AG09309 (cell line): Measurements from ENCODE around the gene EFTUD2.

Source experiments
- DNase-seq: peaks from one replicate; pipeline ENCODE4 v3.0.0-alpha.2; 2010; ENCODE audit warnings: low read depth
- H3K4me3 ChIP-seq: 2 replicates; pipeline ENCODE4 v1.5.1; 2011; ENCODE audit warnings: mild to moderate bottlenecking, low read depth, low read length, moderate library complexity; ENCODE audit not compliant: control insufficient read depth
- TF ChIP-seq, protein P1 (sequence below): IDR thresholded peaks from 2 replicates; pipeline ENCODE4 v1.5.1; 2011; ENCODE audit warnings: mild to moderate bottlenecking, low read depth, low read length, inconsistent platforms; ENCODE audit not compliant: insufficient read depth, control insufficient read depth; ENCODE audit errors: missing control alignments

Gene EFTUD2

DNA sequence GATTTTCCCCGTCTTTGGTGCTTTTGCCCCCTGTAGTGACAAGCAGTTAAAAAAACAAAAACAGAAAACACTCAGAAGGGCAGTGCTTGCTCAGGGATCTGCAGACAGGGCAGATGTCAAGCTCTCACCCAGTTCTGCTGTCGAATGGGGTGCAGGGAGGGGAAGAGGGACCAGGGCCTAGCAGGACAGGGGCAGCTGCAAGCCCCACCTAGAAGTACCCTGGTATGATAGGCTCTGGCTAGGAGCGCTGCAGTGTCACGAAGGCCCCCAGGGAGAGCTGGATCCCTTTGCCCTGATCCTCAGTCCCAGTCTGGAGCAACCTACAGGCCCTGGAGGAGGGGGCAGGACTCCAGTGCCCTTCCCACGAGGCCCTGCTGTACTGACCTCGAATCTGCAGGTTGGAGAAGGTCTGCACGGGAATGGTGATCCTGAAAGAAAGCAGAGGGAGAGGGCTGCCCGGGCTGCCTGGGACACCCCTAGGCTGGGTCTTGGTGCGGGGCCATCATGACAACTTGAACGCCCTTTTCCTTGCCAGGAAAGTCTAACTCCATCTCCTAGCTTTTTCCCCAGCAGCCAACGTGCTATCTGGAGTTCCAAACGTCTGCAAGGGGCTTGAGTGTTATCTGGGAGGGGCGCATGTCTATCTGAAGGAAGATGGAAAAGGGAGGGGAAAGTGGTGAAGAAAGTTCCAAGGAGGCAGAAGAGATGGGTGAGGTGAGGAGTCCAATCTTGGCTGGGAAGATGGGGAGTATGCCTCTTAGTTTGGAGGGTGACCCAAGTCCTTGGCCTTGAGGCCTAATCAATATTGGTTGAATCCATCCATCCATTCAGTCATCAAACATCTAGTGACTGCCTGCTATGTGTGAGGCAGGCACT lies 11.2 kb upstream of the EFTUD2 start:
- DNase-seq: no peak
- TF ChIP-seq, protein P1, sequence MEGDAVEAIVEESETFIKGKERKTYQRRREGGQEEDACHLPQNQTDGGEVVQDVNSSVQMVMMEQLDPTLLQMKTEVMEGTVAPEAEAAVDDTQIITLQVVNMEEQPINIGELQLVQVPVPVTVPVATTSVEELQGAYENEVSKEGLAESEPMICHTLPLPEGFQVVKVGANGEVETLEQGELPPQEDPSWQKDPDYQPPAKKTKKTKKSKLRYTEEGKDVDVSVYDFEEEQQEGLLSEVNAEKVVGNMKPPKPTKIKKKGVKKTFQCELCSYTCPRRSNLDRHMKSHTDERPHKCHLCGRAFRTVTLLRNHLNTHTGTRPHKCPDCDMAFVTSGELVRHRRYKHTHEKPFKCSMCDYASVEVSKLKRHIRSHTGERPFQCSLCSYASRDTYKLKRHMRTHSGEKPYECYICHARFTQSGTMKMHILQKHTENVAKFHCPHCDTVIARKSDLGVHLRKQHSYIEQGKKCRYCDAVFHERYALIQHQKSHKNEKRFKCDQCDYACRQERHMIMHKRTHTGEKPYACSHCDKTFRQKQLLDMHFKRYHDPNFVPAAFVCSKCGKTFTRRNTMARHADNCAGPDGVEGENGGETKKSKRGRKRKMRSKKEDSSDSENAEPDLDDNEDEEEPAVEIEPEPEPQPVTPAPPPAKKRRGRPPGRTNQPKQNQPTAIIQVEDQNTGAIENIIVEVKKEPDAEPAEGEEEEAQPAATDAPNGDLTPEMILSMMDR: no peak
- H3K4me3 ChIP-seq: no peak overlapping the region

DNA sequence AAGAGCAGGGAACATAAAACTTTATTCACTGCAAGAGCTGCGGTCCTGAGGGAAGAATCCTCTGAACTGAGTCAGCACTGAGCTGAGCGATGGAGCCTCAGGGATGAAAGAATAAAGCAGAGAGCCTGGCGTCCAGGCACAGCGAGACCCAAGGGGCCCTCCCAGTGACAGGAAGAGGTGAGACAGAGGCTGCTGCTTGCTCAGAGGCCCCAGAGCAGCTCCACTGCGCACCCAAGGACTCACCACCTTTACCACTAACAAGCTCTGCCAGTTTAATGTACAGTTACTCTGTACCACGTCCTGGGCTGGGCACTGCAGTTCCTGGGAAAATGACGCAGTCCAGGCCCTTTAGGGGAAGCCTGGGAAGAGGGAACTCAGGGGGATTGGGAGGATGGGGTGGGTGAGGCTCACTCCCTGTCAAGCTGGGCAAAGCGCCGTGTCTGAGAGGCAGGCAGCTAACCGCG lies 10.5 kb upstream of the EFTUD2 start:
- peak; percentile 33 for DNase-seq
- no peak overlapping the region for H3K4me3 ChIP-seq

DNA sequence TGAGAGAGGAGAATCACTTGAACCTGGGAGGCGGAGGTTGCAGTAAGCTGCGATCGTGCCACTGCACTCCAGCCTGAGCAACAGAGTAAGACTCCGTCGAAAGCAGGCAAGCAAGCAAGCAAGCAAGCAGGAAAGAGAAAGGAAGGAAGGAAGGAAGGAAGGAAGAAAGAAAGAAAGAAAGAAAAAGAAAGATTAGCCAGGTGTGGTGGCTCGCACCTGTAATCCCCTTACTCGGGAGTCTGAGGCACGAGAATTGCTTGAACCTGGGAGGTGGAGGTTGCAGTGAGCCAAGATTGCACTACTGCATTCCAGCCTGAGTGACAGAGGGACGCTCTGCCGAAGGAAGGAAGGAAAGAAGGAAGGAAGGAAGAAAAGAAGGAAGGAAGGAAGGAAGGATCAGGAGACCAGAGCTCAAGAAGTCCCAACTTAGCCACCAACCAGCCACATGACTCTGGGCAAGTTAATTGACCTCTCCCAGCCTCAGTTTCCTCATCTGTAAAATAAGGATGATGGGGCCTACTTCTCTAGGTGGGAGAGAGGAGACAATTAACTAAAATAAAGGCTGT lies 9.6 kb upstream of the EFTUD2 start:
- DNase-seq: no peak
- H3K4me3 ChIP-seq: no peak overlapping the region
- TF ChIP-seq, protein P1: no peak

More for the DNA sequence above, 10.5 kb upstream of the EFTUD2 start:
- TF ChIP-seq, protein P1: no peak

DNA sequence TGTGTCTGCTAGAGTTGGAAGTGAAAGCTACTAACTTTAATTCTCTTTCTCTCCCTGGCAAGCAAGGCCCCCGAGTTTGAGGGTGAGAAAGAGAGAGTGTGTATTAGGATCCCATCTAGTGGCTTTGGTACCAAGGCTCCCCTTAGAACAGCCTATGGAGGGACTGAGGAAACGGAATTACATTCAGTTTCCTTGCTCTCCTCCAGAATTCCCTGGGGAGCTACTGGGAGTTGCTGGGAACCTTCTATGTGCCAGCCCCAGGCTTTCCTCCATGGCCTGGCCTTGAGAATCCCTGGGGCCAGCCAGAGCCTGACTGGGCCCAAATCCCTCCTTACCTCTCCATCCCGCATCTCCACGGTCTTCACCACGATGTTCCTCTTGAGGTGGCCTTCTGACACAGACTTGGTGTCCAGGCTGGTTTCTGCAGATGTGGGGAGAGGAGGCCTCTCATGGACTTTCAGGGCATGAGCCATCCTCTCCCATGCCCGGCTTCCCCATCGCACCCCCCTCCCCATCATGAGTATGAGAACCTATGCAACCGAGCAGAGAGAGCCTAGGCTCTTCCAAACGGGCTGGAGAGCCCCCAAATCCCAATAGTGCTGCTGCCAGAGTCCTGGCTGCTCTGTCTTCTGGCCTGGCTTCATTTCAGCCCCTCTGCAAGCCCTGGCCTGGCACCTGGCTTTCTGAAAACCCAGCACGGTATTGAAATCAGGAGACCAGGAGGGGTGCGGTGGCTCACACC lies 8.7 kb upstream of the EFTUD2 start:
- TF ChIP-seq, protein P1: no peak
- no peak for DNase-seq
- H3K4me3 ChIP-seq: no peak overlapping the region

DNA sequence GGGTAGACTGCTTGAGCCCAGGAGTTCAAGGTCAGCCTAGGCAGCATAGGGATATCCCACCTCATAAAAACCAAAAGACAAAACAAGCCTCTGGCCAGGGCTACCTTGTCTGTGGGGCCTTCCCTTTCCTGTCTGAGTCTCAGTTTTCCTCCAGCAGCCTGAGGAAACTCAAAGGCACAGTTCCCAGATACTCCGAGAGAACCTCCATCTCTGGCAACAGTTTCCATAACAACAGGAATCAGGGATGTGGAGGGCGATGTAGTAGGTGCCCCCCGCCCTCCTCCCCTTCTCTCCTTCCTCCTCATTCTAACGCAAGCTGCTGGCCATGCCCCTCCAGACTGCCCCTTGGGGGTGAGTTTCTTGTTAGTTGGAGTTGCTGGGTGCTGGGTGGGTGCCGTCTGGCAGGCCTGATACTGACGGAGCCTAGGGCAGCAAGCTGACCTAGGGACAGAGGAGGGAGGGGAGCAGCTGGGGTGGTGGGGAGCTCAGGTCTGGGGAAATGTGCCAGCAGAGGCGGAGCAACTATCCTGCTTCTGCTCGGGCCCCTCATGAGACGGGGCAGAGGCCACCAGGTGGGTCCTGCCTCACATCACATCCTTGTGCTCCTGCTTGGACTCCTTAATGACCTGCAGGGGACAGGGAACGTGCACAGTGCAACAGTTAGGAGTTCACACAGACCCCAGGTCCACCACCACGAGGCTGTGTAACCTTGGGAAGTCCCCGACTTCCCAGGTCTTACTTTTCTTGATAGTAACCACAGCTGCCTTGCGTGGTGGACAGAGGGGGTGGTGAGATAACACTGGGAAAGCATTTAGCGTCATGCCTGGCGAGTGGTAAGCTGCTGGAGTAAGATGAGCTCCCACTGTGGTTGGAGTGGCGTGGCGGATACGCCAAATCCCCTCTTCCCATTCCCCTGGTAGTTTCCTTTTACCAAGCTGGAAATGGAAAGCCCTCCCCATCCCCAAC lies 7.8 kb upstream of the EFTUD2 start:
- no peak overlapping the region for H3K4me3 ChIP-seq
- TF ChIP-seq, protein P1: no peak
- no peak for DNase-seq
